Endothelial cell (in vitro differentiated cells): ENCODE data around the gene ALCAM. TPM values are rescaled to one million over a fixed set of nuclear protein-coding genes. Genes with fewer than 3 reads are reported as not detected.

Experiments
- DNase-seq: peaks from one replicate; pipeline ENCODE4 v3.0.0; 2021; ENCODE audit warnings: low spot score
- H3K27ac Mint-ChIP-seq: one replicate; pipeline ENCODE4 v1.8.0; 2021; ENCODE audit warnings: mixed read lengths, inconsistent platforms; ENCODE audit not compliant: unreplicated experiment
- H3K27me3 Mint-ChIP-seq: one replicate; pipeline ENCODE4 v1.8.0; 2021; ENCODE audit warnings: mild to moderate bottlenecking, moderate library complexity, mixed read lengths, inconsistent platforms; ENCODE audit not compliant: unreplicated experiment
- H3K36me3 Mint-ChIP-seq: one replicate; pipeline ENCODE4 v1.8.0; 2021; ENCODE audit warnings: mild to moderate bottlenecking, low read depth, mixed read lengths, inconsistent platforms; ENCODE audit not compliant: unreplicated experiment
- H3K4me1 Mint-ChIP-seq: one replicate; pipeline ENCODE4 v1.8.0; 2021; ENCODE audit warnings: mild to moderate bottlenecking, mixed read lengths, inconsistent platforms; ENCODE audit not compliant: unreplicated experiment
- H3K4me3 Mint-ChIP-seq: one replicate; pipeline ENCODE4 v1.8.0; 2021; ENCODE audit warnings: mild to moderate bottlenecking, mixed read lengths, inconsistent platforms; ENCODE audit not compliant: unreplicated experiment
- H3K9me3 Mint-ChIP-seq: one replicate; pipeline ENCODE4 v1.8.0; 2021; ENCODE audit warnings: mixed read lengths, inconsistent platforms; ENCODE audit not compliant: unreplicated experiment
- CTCF ChIP-seq: fragments of 200-600 bp; sonication (generic); IDR thresholded peaks from one replicate; pipeline ENCODE4 v1.5.0; 2021; ENCODE audit warnings: antibody characterized with exemption; ENCODE audit not compliant: unreplicated experiment
- total RNA-seq: library from RNA; stranded (reverse); fragmentation: NEBNext Ultra II Directional; extraction: Animal tissue kit (Norgen Biotek cat#: 25700); gene quantifications from one replicate; pipeline ENCODE4 v1.2.1, GENCODE V29; 2021; ENCODE audit not compliant: unreplicated experiment

Gene ALCAM
- total RNA-seq, 1 donor from 2014 or later: 14.0 TPM

DNA sequence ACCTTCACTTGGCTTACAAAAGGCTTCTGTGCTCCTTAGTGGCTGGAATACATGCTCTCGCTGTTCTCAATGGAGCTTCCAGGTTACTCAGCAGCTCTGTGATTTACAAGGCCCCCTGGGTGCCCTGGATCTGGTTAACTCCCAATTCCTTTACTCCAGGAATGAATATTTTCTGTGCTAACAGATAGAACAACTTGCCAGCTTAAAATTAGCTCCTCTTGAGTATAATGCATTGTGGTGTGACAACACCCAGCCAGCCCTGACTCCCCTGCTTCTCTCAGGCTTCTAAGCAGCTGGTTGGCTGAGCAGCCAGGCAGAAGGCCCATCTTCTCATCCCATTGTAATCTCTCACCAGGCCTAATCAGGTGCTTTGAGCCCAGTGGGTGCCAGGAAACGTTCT is 246.4 kb downstream of the ALCAM start:
- no peak for TF ChIP-seq CTCF
- H3K9me3 Mint-ChIP-seq: no peaks in the 10 kb centered on the region
- H3K4me1 Mint-ChIP-seq: peaks cover 11% of the 10 kb centered on the region
- no peaks in the 10 kb centered on the region for H3K27me3 Mint-ChIP-seq
- H3K4me3 Mint-ChIP-seq: no peak overlapping the region
- no peak overlapping the region for H3K27ac Mint-ChIP-seq
- H3K36me3 Mint-ChIP-seq: no peaks in the 10 kb centered on the region
- no peak for DNase-seq

GRCh38 chr3:105614288-105615030 is 247.8 kb downstream of the ALCAM start:
- no peaks in the 10 kb centered on the region for H3K36me3 Mint-ChIP-seq
- peak; percentile 5 for DNase-seq
- no peak for TF ChIP-seq CTCF
- no peak overlapping the region for H3K27ac Mint-ChIP-seq
- H3K9me3 Mint-ChIP-seq: no peaks in the 10 kb centered on the region
- no peak overlapping the region for H3K4me3 Mint-ChIP-seq
- H3K4me1 Mint-ChIP-seq: peaks cover 11% of the 10 kb centered on the region
- no peaks in the 10 kb centered on the region for H3K27me3 Mint-ChIP-seq

DNA sequence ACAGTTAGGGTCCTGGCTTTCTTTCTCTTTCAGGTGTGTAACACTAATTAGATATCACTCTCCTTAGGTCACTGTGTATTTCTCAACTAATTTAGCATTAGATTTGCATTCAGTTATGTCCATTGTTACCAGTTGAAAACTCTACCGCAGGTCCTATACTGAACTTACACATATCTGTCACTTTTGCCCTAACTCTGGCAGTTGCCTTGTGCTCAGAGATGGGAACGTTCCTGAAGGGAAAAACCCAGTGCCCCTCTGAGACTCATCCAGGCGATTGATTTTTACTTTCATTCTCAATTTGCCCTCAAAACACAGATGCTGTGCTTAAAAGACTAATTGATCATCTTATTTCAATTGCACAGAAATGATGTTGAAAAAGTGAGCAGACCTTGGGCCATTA is 249.1 kb downstream of the ALCAM start:
- TF ChIP-seq CTCF: no peak
- no peaks in the 10 kb centered on the region for H3K9me3 Mint-ChIP-seq
- peaks cover 11% of the 10 kb centered on the region for H3K4me1 Mint-ChIP-seq
- H3K27me3 Mint-ChIP-seq: no peaks in the 10 kb centered on the region
- H3K27ac Mint-ChIP-seq: no peak overlapping the region
- no peak overlapping the region for H3K4me3 Mint-ChIP-seq
- DNase-seq: no peak
- no peaks in the 10 kb centered on the region for H3K36me3 Mint-ChIP-seq

DNA sequence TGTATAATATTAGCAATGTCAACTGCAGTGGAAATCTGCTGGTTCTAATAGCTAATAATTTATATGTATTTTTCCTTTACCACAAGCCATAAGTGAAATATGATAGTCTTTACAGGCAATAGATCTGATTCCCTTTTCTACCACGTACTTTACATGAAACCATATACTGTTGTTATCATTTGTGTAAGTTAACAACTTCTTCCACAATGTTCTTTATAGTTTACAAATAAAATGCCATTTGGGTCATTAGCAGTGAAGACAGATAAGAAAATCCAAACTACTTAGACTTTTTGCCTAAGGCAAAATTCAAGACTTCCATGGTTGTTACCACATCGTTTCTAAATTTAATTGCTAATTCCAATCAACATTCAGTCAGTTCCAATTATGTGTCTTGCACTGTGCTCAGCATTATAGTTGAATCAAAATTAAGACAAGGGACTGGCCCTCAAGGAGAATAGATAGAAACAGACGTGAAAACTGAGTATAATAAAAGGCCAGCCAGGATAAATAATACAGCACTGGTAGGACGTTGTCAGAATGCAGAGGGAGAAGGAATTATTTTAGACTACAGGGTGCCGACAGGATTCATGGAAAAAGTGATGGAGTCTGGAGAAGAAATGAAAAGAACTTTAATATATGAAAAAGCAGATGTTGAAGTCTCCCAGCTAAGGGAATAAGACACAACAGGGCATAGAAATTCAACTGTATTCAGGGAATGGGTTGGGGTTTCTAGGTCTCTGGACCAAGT is 249.8 kb downstream of the ALCAM start:
- no peak for TF ChIP-seq CTCF
- Mint-ChIP-seq H3K27ac (no peak overlapping the region), H3K4me3 (no peak overlapping the region), H3K36me3 (no peaks in the 10 kb centered on the region), H3K9me3 (no peaks in the 10 kb centered on the region), H3K27me3 (no peaks in the 10 kb centered on the region), H3K4me1 (peaks cover 11% of the 10 kb centered on the region)
- no peak for DNase-seq

DNA sequence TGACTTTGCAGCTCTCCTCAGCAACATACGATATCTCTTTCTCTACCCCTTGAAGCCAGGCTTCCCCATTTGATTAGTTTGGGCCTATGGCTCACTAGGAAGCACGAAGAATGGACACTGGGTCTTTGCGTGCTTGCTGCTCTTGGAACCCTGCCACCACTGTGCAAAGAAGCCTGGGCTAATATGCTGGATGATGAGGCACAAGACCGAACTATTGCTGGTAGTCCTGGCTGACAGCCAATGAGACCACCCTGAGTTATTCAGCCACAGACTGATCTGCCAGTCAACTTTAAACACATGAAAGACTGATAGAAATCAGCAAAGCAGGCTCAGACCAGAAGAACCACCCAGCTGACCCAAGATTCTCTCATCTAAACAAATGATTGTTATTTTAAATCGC is 251.8 kb downstream of the ALCAM start:
- Mint-ChIP-seq H3K4me3 (no peak overlapping the region), H3K27ac (no peak overlapping the region), H3K4me1 (peaks cover 6% of the 10 kb centered on the region), H3K36me3 (no peaks in the 10 kb centered on the region), H3K27me3 (no peaks in the 10 kb centered on the region), H3K9me3 (no peaks in the 10 kb centered on the region)
- DNase-seq: no peak
- no peak for TF ChIP-seq CTCF
